Frontal cortex (tissue), 4 donors: Measurements from ENCODE around the gene AKAP13. TPM values are rescaled to one million over a fixed set of nuclear protein-coding genes. Genes with fewer than 3 reads are reported as not detected.
"Not testable (repeated sequence)": the region's sequence is repeated elsewhere in the genome, so short reads cannot be mapped to it uniquely, and the experiment has no call there.

Experiments used
- DNase-seq, 2 donors: peaks; one replicate each; pipeline ENCODE4 v3.0.0; 2012; ENCODE audit warnings: low spot score in 2 of 2
- FAIRE-seq: peaks from 2 replicates; lab custom pipeline; 2012; peaks lifted over from hg19 to GRCh38; lab: Jason Lieb, UNC
- total RNA-seq: library from RNA; depleted of rRNA; stranded (reverse); fragments of >200 nt; gene quantifications from one replicate; pipeline ENCODE4 v1.2.3, GENCODE V29; 2014
- donor health status: control.
- donor health status: control.
- donor health status: control.

AKAP13 gene
- total RNA-seq, 1 donor from 2014 or later, result 67.3 TPM

DNA sequence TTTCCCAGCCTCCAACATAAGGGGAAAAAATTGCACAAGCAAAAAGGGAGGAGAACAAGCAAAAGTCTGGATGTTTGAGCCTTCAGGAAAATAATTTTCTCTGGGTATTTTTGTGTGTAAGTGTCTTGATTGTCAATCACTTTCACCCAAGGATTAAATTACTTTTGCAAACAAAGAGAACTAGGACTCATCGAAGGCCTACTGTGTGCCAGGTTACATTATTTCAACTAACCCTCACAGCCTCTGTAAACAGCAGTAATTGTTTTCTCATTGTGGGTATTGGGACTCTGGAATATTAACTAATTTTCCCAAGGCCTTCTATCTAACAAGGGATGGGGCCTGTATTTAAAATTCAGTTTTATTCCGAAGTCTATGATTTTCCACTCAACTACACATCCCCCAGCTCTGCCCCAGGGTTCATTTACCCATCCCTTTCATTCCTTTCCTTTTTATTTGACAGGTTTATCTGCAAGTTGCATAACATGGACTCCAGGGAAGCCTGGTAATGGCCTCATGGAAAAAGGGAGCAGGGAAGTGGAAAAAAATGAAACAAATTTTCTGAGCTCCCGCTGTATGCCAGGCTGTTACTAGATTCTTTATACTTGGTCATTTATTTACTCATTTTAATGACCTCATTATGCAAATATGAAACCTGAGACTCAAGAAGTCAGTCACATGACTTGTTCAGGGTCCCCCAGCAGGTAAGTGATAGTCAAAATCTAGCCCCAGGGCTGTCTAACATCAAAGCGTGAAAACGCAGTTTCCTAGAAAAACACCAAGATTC lies 32.9 kb upstream of the AKAP13 start:
- DNase-seq, FAIRE-seq: not testable (repeated sequence)

DNA sequence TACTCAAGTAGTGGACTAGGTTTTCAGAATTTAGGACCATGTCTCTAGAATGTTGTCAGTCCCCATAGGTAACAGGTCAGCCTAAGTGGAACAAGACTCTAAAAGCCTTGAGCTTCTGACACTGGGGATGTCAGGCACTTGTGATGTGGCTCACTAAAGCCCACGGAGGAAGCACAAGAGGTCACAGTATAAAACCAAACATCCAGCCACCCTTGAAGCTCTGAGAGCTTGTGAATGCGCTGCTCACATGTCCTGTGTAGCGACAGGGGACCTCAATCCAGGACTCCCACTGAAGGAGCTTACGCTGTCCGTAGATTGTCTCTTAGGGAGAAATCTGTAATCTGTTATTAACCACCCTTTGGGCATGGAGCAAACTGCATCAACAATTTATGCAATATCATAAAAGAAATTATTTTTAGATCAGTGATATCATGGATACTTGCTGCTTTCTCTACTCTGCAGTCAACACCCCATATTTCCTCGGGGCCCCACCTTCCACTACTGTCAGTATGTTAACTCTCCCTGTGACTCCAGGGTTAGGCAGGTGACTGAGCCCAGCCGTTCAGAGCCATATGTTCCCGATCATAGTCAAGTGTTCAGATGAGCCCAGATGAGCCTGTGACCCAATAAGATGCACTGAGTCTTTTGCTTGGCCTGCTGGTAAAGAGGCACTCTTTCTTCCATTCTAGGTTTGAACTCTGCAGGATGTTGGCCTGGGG lies 32.2 kb upstream of the AKAP13 start:
- not testable (repeated sequence) for FAIRE-seq, DNase-seq

DNA sequence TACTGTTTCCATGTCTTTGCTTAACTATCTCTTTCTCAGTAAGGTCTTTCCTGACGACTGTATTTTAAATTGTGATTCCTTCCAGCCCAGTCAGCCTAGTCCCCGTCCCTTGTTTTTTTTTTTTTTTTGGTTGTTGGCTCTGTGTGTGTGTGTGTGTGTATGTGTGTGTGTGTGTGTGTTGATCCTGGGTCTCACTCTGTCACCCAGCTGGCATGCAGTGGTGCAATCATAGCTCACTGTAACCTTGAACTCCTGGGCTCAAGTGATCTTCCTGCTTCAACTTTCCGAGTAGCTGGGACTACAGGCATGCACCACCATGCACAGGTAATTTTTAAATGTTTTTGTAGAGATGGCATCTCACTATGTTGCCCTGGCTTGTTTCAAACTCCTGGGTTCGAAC lies 31.3 kb upstream of the AKAP13 start:
- DNase-seq, FAIRE-seq: not testable (repeated sequence)

DNA sequence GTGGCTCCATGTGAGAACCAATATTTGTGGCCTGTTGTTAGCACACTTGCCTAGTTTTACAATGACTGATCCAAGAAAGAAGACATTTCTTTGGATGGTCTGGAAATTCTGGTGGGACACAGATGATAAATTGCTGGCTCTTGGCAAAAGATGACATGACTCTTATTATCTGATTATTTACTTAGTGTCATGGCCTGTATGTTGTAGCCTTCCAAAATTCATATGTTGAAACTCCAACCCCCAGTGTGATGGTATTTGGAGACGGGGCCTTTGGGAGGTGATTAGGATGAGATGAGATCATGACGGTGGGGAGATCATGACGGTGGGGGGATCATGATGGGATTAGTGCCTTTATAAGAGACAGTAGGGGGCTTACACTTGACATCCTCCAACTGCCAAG lies 30.0 kb upstream of the AKAP13 start:
- no peak for DNase-seq
- FAIRE-seq, result no peak

DNA sequence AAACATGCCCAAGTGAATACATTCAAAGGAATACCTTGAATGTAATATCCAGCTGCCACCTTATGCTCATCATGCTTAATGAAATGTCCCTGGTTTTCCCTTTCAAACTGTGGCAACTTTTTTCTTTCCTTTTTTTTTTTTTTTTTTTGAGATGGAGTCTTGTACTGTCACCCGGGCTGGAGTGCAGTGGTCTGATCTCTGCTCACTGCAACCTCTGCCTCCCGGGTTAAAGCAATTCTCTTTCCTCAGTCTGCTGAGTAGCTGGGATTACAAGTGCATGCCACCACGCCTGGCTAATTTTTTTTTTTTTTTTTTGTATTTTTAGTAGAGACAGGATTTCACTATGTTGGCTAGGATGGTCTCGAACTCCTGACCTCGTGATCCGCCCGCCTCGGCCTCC lies 28.9 kb upstream of the AKAP13 start:
- not testable (repeated sequence) for DNase-seq, FAIRE-seq

DNA sequence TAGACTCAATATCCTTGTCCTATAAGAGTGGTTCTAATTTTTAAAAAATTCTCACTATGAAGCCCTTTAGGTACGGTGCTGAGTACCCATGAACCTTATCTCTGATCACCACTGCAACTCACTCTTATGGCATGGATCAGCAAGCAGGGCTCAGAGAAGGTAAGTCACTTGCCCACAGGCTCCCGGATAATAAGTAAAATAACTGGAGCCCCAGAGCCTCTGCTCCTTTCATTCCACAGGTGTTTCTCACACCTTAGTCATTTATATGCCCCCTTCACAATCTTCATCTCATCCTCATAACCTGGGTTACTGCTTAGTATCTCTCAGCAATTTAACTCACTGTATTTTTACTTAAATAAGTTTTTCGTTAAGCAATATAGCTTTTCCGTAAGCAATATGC lies 28.4 kb upstream of the AKAP13 start:
- no peak for DNase-seq
- no peak for FAIRE-seq

DNA sequence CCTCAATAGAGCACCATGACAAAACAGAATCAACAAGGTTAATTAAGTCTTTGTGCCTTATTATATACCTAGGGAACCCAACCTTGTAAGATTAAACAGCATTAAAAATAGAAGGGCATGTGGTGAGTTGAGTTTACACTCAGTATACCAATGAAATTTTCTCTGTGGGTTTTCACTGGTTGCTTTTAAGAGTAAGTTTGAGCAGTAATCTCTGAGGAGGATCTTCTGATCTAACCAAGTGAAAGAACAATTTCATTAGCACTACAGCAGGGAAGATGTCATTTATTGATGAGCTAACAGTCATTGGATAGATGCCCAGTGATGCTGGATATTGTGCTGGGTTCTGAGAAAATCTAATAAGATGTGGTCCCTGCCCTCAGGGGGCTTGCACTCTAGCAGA lies 26.9 kb upstream of the AKAP13 start:
- DNase-seq, result no peak
- no peak for FAIRE-seq

DNA sequence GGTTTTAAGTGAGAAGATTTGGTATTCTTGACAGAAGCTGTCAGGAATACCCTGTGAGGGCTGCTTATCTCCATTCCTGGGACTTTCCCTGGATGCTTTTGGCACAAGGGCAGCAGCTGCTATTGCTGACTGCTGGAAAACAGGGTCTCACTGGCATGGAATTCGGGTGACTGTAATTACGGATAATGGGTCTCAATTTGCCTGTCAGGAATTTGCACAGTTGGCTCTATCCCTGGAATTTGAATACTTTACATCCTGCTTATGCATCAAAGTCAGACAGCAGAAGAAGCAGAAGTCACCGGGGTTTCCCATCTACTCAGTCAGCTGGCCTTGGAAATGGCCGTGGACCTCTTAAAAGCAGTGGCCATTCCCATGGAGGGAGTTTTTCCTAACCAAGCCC lies 25.9 kb upstream of the AKAP13 start:
- no peak for DNase-seq
- no peak for FAIRE-seq

DNA sequence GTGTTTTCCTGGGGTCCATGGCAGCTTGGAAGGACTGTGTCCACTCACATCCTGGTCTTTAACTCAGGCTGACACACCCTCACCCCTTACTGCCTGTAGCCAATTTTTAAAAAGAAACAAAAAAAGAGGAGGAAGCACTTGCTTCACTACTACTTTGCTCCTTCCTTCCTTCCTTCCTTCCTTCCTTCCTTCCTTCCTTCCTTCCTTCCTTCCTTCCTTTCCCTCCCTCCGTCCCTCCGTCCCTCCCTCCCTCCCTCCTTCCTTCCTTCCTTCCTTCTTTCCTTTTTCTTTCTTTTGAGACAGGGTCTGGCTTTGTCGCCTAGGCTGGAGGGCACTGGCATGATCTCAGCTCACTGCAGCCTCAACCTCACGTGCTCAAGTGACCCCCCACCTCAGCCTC lies 25.5 kb upstream of the AKAP13 start:
- FAIRE-seq (no peak), DNase-seq (no peak)

DNA sequence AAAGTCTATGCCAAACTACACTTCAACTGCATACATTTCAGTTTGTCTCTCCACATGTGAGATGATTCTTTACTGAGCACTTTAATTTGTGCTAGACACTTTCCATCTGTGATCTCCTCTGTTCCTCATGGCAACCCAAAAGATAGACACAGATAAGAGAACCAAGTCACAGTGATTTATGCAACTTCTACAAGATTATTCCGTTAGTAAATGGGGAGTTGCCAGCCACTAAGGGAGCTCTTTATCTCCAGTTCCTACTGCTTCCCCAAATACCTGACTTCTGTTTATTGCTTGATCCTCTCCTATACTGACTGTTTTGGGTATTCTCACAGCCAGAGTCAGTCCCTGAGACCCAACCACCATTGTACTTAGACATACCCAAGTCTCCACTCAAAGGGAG lies 24.1 kb upstream of the AKAP13 start:
- DNase-seq, result no peak
- FAIRE-seq, result no peak

DNA sequence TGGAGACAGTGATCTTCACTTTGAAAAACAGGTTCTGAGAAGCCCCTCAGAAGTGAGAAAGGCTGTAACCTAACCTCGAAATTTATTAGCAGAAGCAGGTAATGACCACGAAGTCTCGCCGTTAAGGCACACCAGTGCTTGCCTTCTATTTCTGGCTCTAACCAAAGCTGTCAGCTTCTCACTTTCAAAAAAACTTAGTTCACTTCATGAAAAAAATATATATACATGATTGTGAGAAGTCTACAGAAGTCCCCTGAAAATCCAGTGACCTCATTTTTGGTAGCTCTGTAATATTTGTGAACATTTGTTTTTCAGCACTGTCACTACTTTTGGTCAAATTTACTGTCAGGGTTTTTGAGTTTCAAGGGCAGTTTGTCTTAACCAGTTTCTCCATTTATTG lies 19.1 kb upstream of the AKAP13 start:
- no peak for FAIRE-seq
- DNase-seq, result no peak

DNA sequence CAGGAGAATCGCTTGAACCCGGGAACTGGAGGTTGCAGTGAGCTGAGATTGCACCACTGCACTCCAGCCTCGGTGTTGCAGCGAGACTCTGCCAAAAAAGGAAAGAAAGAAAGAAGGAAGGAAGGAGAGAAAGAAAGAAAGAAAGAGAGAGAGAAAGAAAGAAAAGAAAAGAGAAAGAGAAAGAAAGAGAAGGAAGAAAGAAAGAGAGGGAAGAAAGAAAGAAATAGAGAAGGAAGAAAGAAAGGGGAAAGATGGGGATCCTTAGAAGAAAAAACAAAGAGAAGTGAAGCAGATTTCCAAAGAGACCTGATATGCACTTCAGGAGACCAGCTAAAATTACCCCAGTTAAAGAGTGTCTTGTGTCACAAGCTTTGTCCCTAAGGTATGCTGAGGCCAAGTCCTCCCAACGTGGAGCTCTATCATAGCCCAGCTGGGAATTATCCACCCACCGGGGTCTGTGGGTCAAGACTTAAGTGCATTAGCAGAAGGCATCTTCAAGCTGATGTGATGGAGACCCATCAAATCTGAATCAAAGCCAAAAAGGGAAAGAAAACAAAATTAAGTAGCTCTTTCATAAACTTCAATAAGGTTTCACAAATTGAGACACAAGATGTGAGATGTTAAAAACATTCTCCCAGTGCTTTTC lies 17.8 kb upstream of the AKAP13 start:
- DNase-seq, result no peak
- no peak for FAIRE-seq

DNA sequence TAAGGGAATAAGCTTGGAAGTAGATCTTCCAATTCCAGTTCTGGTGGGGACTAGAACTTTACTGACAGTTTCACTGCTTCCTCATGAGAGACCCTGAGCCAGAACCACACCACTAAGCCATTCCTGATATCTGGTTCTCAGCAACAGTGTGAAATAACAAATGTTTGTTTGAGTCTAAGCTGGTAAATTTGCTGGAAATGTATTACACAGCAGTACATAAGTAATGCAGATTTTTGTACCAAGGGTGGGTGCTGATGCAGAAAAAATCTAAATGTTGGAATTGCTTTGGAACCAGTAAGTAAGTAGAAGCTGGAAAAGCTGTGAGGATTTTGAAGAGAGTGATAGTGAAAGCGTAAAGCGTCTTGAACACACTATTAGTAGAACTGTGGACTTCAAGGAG lies 14.4 kb upstream of the AKAP13 start:
- FAIRE-seq (no peak), DNase-seq (no peak)

DNA sequence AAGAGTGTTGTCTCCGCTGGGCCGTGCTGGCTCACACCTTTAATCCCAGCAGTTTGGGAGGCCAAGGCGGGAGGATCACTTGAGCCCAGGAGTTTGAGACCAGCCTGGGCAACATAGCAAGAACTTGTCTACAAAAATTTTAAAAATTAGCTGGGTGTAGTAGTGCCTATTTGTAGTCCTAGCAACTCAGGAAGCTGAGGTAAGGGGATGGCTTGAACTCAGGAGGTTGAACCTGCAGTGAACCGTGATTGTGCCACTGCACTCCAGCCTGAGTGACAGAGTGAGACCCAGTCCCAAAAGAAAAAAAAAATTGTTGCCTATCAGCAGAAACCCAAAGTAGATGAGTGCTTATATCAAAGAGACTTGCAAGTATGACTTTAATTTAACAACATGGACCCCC lies 12.7 kb upstream of the AKAP13 start:
- DNase-seq (no peak), FAIRE-seq (no peak)

DNA sequence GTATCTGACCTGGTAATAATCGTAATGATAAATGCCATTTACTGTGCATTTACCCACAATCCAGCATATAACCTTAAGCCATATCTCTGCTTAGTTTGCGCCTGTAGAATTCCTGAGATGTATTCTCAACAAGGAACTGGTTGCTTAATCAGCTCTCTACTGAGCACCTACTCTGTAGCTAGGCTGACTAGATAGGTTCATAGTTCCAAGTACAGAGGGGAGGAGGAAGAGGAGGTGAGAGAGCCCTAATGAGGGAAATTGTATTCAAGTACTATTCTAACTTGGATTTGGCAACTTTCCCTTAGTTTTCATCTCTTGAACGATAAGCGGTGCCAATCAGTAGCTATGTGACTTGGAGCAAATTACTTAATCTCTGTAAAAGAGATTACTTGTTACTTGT lies 5.6 kb upstream of the AKAP13 start:
- no peak for FAIRE-seq
- no peak for DNase-seq

DNA sequence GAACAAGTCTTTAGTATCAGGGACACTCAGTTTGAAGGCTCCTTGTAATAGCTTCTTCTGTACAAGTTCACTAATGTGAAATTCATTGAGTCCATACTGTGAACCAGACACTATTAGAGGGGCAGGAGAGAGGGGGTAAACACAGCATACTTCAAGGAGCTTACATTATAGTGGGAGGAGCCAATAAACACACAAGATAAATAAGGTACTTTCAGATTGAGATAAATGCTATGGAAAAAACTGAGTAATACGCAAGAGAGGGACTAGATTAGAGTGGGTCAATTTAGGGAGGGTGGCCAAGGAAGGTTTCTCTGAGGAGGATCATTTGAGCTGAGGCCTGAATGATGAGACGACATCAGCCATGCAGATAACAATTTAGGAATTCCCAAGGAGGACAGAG lies 3.1 kb upstream of the AKAP13 start:
- no peak for DNase-seq
- no peak for FAIRE-seq

DNA sequence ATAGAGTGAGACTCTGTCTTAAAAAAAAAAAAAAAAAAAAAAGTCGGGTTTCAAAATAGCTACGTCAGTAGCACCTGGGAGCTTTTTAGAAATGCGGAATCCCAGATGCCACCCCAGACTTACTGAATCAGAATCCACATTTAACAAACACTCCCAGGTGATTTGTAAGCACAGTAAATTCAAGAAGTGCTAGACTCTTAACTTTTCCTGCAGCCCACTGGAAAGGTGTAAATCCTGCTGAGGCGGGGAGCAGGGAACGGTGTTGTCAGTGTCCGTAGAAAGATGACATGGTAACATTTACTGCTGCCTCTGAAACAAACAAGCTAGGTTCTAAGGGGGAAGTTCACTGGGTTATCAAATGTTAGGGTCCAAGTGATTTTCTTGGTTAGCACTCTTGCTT lies 2.4 kb upstream of the AKAP13 start:
- DNase-seq (no peak), FAIRE-seq (no peak)

DNA sequence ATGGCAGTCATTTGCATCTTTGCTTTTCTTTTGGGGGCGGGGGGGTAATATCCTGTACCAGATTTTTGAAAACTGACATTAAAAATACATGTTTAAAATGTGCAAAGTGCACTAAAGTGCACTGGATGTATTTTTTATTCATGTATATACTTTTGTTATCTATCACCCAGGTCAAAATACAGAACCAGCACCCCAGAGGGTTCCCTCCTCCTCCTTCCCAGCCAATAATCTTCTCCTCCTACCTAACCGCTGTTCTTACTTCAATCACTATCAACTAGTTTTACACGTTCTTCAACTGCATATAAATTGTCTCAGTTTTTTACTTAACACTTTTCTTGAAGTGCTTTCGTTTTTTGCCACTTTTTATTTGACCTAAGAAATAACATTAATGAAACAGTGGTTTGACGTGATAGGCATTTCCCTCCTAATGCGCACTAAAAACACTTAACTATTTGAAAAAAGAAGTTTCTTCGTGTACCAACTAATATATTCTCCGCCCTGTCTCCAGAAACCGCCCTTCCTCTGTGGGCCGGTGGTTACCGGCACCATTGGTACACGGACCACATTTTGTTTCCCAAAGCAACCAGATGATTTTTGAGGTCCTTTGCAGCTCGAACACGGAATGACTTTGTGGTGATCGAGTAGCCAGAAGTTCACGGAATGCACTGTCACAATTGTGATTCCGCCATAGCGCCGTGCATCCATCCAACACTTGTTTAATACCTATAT lies 836 bp upstream of the AKAP13 start:
- no peak for FAIRE-seq
- DNase-seq, result no peak

DNA sequence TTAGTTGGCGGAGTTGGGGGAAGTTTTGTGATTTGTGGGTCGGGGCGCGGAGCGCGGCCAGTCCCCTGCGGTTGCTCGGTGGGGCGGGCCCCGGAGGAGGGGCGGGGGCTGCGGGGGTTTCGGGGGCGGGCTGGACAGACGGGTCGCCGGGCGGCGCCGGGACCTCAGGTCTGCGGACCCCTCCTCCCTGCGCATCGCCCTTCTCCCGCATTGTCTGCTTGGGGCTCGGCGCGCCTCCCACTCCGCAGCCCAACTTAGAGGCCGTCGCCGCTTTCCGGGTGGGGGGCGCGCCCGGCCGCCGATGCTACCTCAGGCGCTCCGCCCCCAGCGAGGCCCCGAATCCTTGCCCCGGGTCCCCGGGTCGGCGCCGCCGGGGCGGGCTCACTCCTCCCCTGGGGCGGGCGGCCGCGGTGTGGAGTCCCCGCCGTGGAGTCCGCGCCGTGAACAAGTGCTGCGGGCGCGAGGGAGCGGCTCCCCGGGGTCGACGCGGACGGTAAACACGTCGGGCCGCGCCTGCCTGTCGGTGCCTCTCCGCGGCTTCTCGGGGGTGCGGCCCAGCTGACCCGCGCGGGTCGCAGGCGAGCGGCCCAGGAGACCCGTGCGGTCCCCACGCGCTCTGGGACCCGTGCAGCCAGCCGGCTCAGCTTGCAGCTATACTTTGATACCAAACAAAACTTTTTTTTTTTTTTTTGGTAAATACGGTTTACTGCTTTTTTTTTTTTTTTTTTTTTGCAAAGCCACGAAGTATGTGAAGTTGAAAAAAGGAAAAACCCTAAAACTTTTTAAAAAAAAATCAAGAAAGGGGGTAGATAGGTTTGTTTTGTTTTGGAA lies 624 bp downstream of the AKAP13 start:
- peak; percentile 30 to 55 for DNase-seq
- no peak for FAIRE-seq
